Inflammatory macrophage treated with lipopolysaccharide for 4 hours (primary cell): ENCODE measurements around the gene MRC2.
"Not testable (repeated sequence)": the region's sequence is repeated elsewhere in the genome, so short reads cannot be mapped to it uniquely, and the experiment has no call there.

Experiments
- DNase-seq: peaks from one replicate; pipeline ENCODE4 v3.0.0-alpha.2; 2020

The MRC2 gene, protein sequence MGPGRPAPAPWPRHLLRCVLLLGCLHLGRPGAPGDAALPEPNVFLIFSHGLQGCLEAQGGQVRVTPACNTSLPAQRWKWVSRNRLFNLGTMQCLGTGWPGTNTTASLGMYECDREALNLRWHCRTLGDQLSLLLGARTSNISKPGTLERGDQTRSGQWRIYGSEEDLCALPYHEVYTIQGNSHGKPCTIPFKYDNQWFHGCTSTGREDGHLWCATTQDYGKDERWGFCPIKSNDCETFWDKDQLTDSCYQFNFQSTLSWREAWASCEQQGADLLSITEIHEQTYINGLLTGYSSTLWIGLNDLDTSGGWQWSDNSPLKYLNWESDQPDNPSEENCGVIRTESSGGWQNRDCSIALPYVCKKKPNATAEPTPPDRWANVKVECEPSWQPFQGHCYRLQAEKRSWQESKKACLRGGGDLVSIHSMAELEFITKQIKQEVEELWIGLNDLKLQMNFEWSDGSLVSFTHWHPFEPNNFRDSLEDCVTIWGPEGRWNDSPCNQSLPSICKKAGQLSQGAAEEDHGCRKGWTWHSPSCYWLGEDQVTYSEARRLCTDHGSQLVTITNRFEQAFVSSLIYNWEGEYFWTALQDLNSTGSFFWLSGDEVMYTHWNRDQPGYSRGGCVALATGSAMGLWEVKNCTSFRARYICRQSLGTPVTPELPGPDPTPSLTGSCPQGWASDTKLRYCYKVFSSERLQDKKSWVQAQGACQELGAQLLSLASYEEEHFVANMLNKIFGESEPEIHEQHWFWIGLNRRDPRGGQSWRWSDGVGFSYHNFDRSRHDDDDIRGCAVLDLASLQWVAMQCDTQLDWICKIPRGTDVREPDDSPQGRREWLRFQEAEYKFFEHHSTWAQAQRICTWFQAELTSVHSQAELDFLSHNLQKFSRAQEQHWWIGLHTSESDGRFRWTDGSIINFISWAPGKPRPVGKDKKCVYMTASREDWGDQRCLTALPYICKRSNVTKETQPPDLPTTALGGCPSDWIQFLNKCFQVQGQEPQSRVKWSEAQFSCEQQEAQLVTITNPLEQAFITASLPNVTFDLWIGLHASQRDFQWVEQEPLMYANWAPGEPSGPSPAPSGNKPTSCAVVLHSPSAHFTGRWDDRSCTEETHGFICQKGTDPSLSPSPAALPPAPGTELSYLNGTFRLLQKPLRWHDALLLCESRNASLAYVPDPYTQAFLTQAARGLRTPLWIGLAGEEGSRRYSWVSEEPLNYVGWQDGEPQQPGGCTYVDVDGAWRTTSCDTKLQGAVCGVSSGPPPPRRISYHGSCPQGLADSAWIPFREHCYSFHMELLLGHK (N-terminal part only)

DNA sequence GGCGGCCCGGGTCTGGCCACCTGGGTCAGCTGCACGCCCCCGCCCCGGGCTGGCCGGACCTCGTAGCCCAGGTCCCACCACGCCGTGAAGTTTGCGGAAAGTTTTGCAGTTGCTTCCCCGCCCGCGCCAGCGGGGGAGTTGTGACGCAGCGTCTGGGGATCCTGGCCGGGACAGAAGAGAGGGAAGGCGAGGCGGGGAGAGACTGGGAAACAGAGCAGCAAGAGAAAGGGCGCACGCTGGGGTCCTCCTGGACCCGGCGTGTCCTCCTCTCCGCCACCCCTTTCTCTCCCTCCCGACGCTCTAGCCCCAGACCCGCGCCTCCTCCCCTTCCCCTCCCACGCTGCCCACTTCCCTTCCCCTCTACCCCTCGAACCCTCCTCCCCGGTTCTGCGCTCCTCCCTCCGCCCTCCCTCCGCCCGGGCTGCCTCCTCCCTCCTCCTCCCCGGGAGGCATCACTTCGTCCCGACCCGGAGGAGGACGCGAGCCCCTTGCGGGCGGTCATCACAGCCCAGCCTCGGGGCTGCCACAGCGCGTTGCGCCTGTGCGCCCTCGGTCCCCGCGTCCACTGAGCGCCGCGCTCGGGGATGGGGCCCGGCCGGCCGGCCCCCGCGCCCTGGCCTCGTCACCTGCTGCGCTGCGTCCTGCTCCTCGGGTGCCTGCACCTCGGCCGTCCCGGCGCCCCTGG lies at the start of gene MRC2:
MRC2 (plus strand) TSS at position 452 of the 685 bp plus-strand sequence; CDS start at position 585, 133 bp downstream.
- peak; percentile 54 for DNase-seq

DNA sequence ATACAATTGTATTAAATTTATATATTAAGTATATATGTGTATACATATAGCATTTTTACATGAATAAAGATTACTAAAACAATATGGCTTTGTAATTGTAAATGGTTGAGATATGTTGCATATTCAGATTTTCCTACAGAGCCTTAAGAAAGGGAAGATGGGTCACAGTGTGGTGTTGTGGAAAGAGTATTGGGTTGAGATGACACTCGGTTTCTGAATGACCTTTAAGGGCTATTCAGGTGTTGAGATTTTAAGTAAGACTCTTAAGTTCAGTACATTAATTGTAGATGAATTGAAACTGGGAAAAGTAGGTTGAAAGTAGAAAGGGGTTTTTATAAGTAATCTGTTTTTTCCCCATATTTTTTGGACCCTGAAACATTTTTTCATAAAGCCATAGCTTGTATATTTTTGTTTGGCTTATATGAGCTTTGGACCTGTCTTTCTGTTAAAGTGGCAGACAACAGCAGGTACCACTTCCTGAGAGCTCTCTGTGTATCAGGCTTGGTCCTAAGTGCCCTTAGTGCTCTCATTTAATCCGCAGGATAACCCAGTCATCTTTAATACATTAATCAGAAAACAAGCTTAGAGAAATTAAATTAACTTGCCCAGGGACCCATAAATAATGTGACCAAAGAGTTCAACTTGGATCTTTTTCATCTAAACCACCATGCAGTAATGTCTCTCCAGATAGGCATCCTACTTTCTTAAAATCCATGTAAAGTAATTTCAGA lies 48.5 kb upstream of the MRC2 start:
- no peak for DNase-seq

DNA sequence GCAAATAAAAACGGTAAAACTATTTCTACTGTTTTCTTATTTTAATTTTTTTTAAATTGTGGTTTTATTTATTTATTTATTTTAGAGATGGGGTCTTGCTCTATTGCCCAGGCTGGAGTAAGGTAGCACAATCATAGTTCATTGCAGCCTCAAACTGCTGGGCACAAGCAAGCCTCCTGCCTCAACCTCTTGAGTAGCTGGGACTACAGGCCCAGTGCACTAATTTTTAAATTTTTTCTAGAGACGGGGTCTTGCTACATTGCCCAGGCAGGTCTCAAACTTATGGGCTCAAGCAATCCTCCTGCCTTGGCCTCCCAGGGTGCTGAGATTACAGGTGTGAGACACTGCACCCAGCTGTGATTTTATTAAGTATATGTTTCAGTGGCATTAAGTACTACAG lies 46.5 kb upstream of the MRC2 start:
- DNase-seq = no peak

DNA sequence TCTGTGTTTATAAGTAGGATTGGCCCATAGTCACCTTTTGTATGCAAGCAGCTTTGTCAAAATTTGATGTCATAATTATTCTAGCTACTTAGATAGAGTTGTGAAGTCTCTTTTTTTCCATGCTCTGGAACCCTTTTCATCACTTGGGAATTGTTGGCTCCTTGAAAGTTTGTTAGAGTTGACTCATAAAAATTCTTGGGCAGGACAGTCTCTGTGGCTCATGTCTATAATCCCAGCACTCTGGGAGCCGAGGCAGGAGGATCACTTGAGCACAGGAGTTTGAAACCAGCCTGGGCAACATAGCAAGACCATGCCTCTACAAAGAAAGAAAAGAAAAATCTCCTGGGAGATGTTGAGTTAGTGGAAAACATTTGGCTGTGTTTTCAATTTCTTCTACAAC lies 45.7 kb upstream of the MRC2 start:
- DNase-seq = no peak

DNA sequence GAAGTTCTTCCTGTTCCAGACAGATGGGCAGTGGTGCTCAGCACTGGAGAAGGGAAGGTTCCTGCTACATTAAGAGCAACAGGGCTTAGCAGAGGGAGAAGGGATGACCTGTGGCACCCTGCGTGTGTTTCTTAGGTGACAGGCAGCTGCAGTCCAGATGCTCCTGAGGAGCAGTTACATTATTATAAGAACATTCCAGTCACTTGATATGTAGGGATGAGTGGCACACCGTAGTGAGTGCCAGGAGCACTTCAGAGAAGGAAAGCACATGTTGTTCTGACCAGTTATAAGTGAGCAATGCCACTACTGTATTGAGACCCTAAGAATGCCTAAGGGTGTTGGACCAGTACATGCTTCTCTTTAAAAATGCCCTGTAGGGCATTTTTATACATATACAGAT lies 39.9 kb upstream of the MRC2 start:
- DNase-seq = no peak

DNA sequence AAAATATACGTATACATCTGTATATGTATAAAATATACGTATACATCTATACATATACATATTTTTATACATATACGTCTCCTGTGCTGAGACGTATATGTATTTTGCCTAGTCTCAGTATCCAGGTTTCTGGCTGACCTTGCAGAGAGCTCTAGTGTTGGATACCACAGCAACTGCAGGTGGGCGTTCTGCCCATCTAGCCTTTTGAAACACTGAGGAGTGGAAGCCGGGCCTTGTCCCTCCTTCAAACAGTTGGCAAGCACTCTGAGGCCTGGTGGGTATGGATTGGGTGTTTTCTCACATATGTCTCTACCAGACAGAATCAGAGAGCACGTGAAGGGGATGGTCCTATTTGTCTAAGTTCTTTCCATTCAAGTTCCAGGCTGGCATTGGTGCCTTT lies 39.4 kb upstream of the MRC2 start:
- no peak for DNase-seq

DNA sequence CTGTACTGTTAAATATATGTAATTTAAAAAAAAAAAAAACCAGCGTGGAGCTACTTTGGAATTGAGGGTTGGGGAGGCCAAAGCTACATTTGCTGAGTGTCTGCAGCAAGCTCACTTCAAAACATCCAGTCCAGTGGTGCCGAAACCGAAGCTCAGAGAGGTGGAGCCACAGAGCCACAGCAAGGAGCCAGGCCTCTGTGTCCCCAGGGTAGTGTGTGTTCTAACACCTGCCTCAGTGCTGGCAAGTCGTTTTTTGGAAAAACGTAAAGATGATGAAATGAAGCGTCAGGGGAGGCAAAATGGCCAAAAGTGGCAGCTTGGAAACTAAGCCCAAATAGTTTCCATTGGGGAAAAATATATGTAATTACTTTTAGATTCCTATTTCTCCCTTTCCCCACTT lies 36.1 kb upstream of the MRC2 start:
- no peak for DNase-seq

DNA sequence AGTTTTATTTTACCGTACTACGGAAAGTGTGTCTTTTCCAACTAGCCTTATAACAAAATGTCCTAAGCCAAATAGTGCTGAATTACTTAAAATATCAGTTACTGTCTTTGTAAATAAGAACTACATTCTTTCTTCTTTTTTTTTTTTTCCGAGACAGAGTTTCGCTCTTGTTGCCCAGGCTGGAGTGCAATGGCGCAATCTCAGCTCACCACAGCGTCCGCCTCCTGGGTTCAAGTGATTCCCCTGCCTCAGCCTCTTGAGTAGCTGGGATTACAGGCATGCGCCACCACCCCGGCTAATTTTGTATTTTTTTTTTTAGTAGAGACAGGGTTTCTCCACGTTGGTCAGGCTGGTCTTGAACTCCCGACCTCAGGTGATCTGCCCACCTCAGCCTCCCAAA lies 35.6 kb upstream of the MRC2 start:
- not testable (repeated sequence) for DNase-seq

DNA sequence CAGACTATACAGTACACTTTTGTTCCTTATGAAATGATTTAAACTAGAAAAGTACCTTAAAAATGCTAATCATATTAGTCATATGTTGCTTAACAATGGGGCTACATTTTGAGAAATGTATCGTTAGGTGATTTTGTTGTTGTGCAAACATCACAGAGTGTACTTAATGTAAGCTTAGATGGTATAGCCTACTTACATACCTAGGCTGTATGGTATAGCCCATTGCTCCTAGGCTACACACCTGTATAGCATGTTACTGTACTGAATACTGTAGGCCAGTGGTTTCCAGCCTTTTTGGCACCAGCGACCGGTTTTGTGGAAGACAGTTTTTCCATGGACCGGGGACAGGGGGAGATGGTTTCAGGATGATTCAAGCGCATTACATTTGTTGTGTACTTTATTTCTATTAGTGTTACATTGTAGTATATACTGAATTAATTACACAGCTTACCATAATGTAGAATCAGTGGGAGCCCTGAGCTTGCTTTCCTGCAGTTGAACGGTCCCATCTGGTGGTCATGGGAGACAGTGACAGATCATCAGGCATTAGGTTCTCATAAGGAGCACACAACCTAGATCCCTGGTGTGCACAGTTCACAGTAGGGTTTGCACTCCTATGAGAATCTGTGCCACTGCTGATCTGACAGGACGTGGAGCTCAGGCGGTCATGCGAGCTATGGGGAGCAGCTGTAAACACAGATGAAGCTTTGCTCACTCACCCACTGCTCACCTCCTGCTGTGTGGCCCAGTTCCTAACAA lies 35.0 kb upstream of the MRC2 start:
- no peak for DNase-seq

DNA sequence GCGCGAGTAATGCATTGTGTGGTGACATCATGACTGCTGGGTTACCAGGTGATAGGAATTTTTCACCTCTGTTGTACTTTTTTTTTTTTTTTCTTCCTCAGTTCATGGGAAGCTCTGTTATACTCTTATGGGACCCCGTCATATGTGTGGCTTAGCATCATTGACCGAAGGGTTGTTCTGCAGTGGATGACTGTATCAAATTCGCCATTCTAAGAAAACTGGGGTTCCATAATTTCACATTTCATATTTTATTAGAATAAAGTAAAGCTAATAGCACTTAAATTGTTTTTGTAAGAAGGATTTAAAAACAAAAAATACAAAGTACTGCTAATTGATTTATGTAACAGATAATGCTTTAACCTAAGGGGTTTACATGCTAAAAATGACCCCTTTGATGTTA lies 32.0 kb upstream of the MRC2 start:
- no peak for DNase-seq

DNA sequence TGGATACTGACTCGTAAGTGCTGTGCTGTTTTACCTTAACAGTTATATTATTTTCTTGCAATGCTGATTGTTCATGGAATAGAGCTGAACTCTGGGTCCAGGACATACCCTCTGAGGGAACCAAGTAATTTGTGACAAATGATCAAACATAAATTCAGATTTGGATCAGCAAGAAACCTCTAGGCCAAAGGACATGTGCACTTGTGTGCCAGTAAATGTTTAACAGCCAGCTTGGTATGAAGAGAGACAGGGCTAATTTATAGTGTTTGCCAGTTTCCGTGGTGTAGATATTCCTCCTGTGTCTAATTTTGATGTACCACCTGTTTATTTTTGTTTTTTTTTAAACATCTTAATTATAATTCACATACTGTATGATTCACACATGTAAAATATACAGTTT lies 30.8 kb upstream of the MRC2 start:
- DNase-seq = no peak

DNA sequence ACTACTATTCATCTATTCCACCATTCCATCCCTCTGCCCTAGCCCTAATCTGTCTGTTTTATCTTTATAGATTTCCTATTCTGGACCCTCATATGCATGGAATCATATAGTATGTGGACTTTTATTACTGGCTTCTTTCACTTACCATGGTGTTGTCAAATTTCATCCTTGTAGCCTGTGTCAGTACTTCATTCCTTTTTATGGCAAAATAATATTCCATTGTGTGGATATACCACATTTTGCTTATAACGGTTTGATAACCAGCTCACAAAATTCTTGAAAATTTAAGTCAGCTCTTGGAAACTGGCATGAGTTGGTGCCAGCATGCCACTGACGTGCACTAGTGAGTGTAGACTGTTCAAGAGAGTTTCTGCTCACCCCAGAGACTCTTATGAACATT lies 30.3 kb upstream of the MRC2 start:
- no peak for DNase-seq

DNA sequence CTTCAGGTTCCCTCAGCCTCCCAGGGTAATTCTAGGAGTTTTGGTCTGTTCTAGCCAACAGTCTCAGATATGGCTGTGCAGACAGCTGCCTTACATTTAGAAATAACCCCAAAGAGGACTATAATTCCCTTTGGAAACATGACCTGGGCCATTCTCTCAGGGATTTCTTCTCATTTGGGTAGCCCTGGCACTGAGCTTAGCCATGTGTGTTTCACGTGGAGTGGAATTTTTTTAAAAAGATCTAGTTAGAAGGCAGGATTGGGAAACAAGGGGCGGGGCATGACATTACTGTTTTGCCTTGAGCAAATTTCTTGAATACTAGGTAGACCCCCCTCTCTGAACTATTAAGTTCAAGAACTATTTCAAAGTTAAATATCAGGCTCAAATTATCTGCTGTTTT lies 29.6 kb upstream of the MRC2 start:
- DNase-seq = no peak

DNA sequence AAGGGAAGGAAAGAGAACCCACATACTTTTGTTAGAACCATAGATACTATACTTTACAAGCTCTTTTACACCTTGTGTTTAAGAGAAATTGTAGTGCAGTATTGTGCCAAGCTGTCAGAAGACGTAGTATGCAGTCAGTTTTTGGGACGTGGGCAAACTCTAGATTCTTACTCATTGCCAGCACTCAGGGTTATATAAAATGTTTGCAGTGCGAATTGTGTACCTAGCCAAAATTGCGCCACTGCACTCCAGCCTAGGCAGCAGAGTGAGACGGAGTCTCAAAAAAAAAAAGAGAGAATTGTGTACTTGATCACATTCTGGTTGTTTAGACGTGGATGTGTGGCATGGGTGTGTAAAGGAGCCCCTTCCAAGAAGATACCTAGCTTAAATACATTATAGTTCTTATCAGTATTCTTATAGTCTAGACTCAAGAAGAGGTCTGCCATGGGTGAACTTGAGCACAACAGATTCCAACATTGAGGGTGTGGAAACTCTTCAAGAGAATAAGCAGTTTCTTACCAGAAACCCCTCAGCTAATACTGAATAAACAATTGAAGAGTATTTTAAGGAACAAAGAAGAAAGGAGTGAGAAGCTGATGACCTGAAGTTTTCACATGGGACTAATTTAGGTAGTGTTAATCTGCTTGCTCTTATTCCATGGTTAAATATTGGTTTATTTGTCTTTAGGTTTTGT lies 27.4 kb upstream of the MRC2 start:
- DNase-seq = no peak

DNA sequence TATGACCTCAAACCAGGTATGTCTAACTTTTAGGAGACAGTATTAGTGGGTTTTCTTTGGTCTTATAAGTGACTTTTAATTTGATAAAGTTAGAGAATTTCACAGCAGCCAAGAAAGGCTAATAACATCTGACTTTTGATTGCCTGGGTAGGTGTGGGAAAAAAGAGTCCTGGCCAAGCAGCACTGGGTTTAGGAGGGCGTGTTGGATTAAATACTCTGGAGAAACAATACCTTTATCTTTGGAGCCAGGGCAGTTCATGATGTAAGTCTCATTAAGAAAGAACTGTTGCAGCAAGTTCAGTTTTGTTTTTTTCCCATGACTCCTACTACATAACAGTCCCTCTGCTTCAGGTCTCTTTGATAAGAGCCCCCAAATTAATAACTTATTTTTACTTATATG lies 26.7 kb upstream of the MRC2 start:
- no peak for DNase-seq

DNA sequence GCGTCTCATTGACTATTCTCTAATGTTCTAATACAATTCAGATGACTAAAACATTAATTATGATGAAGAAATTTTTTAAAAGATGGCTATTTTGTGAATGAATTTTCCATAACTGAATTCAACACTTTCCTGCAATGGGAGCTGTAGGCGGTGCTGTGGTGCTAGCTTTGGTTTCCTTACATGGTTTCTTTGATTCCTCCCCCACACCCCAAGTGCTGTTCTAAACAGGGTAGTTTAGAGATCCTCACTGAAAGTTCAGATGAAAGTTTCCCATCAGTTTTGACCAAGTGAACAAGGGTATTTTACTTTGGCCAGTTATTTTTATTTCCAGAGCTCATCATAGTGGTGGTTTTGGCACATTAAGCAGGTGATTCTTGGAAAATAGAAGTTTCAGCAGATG lies 26.0 kb upstream of the MRC2 start:
- DNase-seq = no peak

DNA sequence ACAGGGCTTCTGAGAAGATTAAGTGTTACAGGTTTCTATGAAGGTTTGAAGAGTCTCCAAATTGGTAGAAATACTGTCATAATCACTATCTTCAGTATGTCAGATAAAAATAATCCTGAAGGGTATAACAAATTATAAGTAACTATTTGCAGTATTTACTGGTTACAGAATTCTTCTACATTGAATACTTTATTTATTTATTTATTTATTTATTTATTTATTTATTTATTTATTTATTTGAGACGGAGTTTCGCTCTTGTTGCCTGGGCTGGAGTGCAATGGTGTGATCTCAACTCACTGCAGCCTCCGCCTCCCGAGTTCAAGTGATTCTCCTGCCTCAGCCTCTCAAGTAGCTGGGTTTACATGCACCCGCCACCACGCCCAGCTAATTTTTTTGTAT lies 23.7 kb upstream of the MRC2 start:
- DNase-seq = not testable (repeated sequence)

DNA sequence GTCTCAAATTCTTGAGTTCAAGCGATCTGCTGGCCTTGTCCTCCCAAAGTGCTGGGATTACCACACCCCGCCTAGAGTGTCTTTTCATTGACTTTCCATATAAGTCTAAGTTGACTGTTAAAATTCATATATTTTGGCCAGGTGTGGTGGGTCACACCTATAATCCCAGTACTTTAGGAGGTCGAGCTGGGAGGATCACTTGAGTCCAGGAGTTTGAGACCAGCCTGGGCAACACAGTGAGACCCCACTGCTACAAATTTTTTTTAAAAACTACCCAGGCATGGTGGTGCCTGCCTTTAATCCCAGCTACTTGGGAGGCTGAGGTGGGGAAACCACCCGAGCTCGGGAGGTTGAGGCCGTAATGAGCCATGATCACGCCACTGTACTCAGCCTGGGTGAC lies 21.9 kb upstream of the MRC2 start:
- DNase-seq = no peak

DNA sequence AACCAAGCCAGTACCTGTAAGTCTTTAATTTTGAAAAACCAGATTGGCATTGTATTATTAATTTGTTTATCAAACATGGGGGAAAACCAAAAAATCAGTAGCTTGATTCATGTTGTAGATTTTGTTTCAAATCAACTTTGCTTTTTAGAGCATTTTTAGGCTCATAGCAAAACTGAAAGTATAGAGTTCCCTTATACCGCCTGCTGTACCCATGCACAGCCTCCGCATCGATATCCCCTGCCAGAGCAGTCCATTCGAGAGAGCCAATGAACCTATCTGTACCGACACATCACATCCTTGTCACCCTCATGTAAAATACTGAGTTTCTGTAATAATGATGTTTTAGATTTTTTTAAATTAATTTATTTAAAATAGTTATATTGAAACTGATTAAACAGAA lies 16.2 kb upstream of the MRC2 start:
- peak; percentile 75 for DNase-seq

DNA sequence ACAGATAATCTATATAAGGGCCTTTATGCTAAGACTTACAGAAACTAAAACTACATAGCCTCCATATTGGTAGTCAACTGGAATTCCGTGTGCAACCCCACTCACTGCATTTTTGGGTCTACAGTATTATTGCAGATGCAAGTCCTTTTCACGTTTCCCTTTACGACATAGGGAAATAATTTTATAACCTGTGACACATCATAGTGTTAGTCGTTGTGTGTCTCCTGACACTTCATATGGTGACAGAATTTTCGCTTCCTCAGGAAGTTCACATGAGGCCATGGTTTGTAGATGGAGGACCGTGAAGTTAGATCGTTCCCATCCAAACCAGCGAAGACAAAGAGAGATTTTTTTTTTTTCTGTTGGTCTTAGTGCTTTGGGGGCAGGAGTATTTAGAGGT lies 15.7 kb upstream of the MRC2 start:
- peak; percentile 94 for DNase-seq

DNA sequence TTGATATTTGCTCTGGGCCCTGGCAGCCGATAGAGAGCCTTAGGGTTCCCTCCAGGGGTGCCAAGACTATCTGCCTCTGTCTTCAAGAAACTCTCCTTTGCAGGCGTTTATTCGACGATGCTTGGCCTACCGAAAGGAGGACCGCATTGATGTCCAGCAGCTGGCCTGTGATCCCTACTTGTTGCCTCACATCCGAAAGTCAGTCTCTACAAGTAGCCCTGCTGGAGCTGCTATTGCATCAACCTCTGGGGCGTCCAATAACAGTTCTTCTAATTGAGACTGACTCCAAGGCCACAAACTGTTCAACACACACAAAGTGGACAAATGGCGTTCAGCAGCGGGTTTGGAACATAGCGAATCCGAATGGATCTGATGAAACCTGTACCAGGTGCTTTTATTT lies 15.2 kb upstream of the MRC2 start:
- not testable (repeated sequence) for DNase-seq
